Fibroblast of lung (primary cell): ENCODE results near the gene DPAGT1. TPM values are rescaled to one million over a fixed set of nuclear protein-coding genes. Genes with fewer than 3 reads are reported as not detected.
A peak's percentile ranks its signal among the peaks of the same experiment; 100 is the strongest.

Experiments used
- DNase-seq, 2 donors: peaks; one replicate each; pipeline versions ENCODE4 v3.0.0 to v3.0.0-alpha.2; 2010; ENCODE audit warnings: low read depth in 2 of 2
- H2AFZ ChIP-seq: 2 replicates; pipeline ENCODE4 v1.5.1; 2012; ENCODE audit warnings: low read length, control low read depth, inconsistent platforms
- H3K27ac ChIP-seq: 2 replicates; pipeline ENCODE4 v1.5.1; 2011; ENCODE audit warnings: low read length, control low read depth; ENCODE audit not compliant: insufficient read depth
- H3K27me3 ChIP-seq: 2 replicates; pipeline ENCODE4 v1.5.1; 2011; ENCODE audit warnings: mild to moderate bottlenecking, low read length; ENCODE audit not compliant: control insufficient read depth, insufficient read depth
- H3K36me3 ChIP-seq: 2 replicates; pipeline ENCODE4 v1.5.1; 2011; ENCODE audit warnings: low read length; ENCODE audit not compliant: control insufficient read depth, insufficient read depth
- H3K4me1 ChIP-seq: 2 replicates; pipeline ENCODE4 v1.5.1; 2011; ENCODE audit warnings: low read length; ENCODE audit not compliant: control insufficient read depth, insufficient read depth; ENCODE audit errors: extremely low read depth
- H3K4me2 ChIP-seq: 2 replicates; pipeline ENCODE4 v1.5.1; 2011; ENCODE audit warnings: low read length, control low read depth; ENCODE audit not compliant: insufficient read depth; ENCODE audit errors: extremely low read depth
- H3K4me3 ChIP-seq, 4 experiments: fragments of 200-600 bp in 1 of 4; sonication (generic) in 1 of 4; replicated peaks in 1 of 4; 2 replicates each; pipeline ENCODE4 v1.5.1; 2011 to 2016; ENCODE audit warnings: low read length in 4 of 4, low read depth in 3 of 4, mild to moderate bottlenecking in 3 of 4, control low read depth in 2 of 4, inconsistent platforms in 1 of 4, mixed read lengths in 1 of 4; ENCODE audit not compliant: insufficient read depth in 1 of 4; ENCODE audit errors: control extremely low read depth in 1 of 4
- H3K79me2 ChIP-seq: 2 replicates; pipeline ENCODE4 v1.5.1; 2012; ENCODE audit warnings: mild to moderate bottlenecking, low read length, inconsistent platforms; ENCODE audit not compliant: control insufficient read depth, insufficient read depth
- H3K9ac ChIP-seq: 2 replicates; pipeline ENCODE4 v1.5.1; 2011; ENCODE audit warnings: mild to moderate bottlenecking, low read length, control low read depth; ENCODE audit not compliant: insufficient read depth
- H3K9me3 ChIP-seq: 2 replicates; pipeline ENCODE4 v1.5.1; 2012; ENCODE audit warnings: low read depth, low read length; ENCODE audit not compliant: control insufficient read depth, insufficient read depth
- H4K20me1 ChIP-seq: 2 replicates; pipeline ENCODE4 v1.5.1; 2011; ENCODE audit warnings: low read length; ENCODE audit not compliant: control insufficient read depth, insufficient read depth; ENCODE audit errors: extremely low read depth
- CTCF ChIP-seq, 2 donors: IDR thresholded peaks in 1 of 2; conservative IDR thresholded peaks in 1 of 2; 1 replicate in 1 of 2; 2 replicates in 1 of 2; pipeline ENCODE4 v1.5.1; 2011 to 2012; ENCODE audit warnings: low read length in 2 of 2, control low read depth in 1 of 2, inconsistent platforms in 1 of 2, low read depth in 1 of 2, mild to moderate bottlenecking in 1 of 2
- EZH2 ChIP-seq: IDR thresholded peaks from 2 replicates; pipeline ENCODE4 v1.5.1; 2012; ENCODE audit warnings: low read length, control low read depth, mild to moderate bottlenecking; ENCODE audit errors: missing control alignments
- polyA plus RNA-seq, 2 donors: library from polyadenylated mRNA; depleted of rRNA in 1 of 2; stranded (reverse) in 1 of 2; unstranded in 1 of 2; fragments of >200 nt; gene quantifications; 2 replicates each; pipeline ENCODE4 v1.2.1, GENCODE V29; 2011 to 2012; ENCODE audit warnings: missing spikeins in 1 of 2
- total RNA-seq: library from RNA; depleted of rRNA; stranded (reverse); fragments of >200 nt; gene quantifications from 2 replicates; pipeline ENCODE4 v1.2.1, GENCODE V29; 2014

The DPAGT1 gene
- total and polyA plus RNA-seq, 2 donors (not counting 1 experiment from before 2014, with no cell fraction given): 14.5 to 44.9 TPM

DNA sequence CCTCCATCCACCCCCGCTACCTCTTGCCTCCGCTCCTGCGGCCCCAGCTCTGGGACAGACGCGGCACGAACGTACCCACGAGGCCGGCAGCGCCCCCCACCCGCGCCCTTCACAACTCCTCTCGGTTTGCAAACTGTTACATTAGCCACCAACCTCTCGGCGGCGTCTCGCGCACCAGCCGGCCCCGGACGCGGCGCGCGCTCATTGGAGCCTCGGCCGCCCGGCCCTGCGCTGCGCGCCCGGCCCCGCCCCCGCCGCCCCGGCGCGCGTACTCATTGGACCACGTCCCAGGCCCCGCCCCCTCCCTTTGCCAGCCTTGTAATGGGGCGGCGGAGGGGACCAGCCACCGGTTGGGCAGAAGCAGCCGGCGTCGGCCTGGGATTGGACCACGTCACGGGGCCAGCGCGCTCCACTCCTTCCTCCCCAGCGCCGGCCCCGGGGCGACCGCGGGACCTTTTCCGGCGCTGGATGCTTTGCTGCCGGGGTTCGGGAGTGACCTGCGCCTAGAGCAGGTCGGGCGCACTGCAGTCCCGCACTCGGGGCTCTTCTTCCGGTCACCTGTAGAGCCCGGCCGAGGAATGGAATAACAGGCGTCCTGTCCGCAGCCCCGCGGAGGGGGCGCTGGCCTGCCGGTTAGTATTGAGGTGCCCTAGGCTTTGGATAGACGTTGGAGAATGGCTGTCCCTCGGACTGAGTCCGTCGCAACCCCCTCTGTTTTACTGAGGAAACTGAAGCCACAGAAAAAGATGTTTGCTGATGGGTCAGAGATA, 44.5 kb downstream of the DPAGT1 start, which contains the start of gene HYOU1:
Gene HYOU1 (minus strand): TSS at position 206 of the 770 bp plus-strand sequence. CDS start 1,045 bp downstream, outside the sequence.
- peaks cover 21% of the 10 kb centered on the region for H3K79me2 ChIP-seq
- H3K4me3 ChIP-seq: peak within 1 kb of the TSS; percentile 77 to 94 (median 88)
- peak within 1 kb of the TSS; percentile 63 for H2AFZ ChIP-seq
- peaks cover 19% of the 10 kb centered on the region for H3K36me3 ChIP-seq
- peak within 1 kb of the TSS; percentile 96 for H3K9ac ChIP-seq
- no peaks in the 10 kb centered on the region for H3K4me1 ChIP-seq
- peak within 1 kb of the TSS; percentile 98 for H3K4me2 ChIP-seq
- H4K20me1 ChIP-seq: no peaks in the 10 kb centered on the region
- TF ChIP-seq CTCF (conservative IDR thresholded peaks at IDR 0.05 in 1 of 2, IDR thresholded peaks at IDR 0.05 in 1 of 2; ENCODE audit: low read depth in 1 of 2, low read length in 2 of 2): peak; percentile 15 to 40
- no peak for TF ChIP-seq EZH2
- peak within 1 kb of the TSS; percentile 89 for H3K27ac ChIP-seq
- DNase-seq: peak; percentile 93 to 95
- H3K9me3 ChIP-seq: no peaks in the 10 kb centered on the region
- H3K27me3 ChIP-seq: no peaks in the 10 kb centered on the region

- TF ChIP-seq EZH2 (no peak), CTCF (conservative IDR thresholded peaks at IDR 0.05 in 1 of 2, IDR thresholded peaks at IDR 0.05 in 1 of 2; ENCODE audit: low read depth in 1 of 2, low read length in 2 of 2) (no peak)
- no peaks in the 10 kb centered on the region for H3K9me3 ChIP-seq
- peaks cover 21% of the 10 kb centered on the region for H3K79me2 ChIP-seq
- peak overlapping the region; percentile 77 to 94 (median 86) for H3K4me3 ChIP-seq
- H4K20me1 ChIP-seq: no peaks in the 10 kb centered on the region
- no peak for DNase-seq
- peak overlapping the region; percentile 89 for H3K27ac ChIP-seq
- peaks cover 25% of the 10 kb centered on the region for H3K36me3 ChIP-seq
- H3K4me1 ChIP-seq: no peaks in the 10 kb centered on the region
- peak overlapping the region; percentile 63 for H2AFZ ChIP-seq
- peak overlapping the region; percentile 96 for H3K9ac ChIP-seq
- peak overlapping the region; percentile 98 for H3K4me2 ChIP-seq
- no peaks in the 10 kb centered on the region for H3K27me3 ChIP-seq
These were observed 45.1 kb downstream of the DPAGT1 start for GRCh38 chr11:119056421-119056999.

- Histone ChIP-seq H3K79me2 (peaks cover 21% of the 10 kb centered on the region), H3K4me3 (peak overlapping the region; percentile 77 to 94 (median 86)), H3K9ac (peak overlapping the region; percentile 96), H3K9me3 (no peaks in the 10 kb centered on the region), H3K36me3 (peaks cover 29% of the 10 kb centered on the region), H3K4me1 (no peaks in the 10 kb centered on the region), H3K4me2 (peak overlapping the region; percentile 98), H2AFZ (peak overlapping the region; percentile 7), H4K20me1 (no peaks in the 10 kb centered on the region), H3K27ac (peak overlapping the region; percentile 89), H3K27me3 (no peaks in the 10 kb centered on the region)
- TF ChIP-seq CTCF (conservative IDR thresholded peaks at IDR 0.05 in 1 of 2, IDR thresholded peaks at IDR 0.05 in 1 of 2; ENCODE audit: low read depth in 1 of 2, low read length in 2 of 2) (no peak), EZH2 (no peak)
- DNase-seq: peak; percentile 30 to 34
These were observed 45.8 kb downstream of the DPAGT1 start for GRCh38 chr11:119055901-119056300.
